CD14-positive monocyte (primary cell): Measurements from ENCODE around the gene MED12L. TPM values are rescaled to one million over a fixed set of nuclear protein-coding genes. Genes with fewer than 3 reads are reported as not detected.

Source experiments
- DNase-seq, 3 donors: peaks; one replicate each; pipeline ENCODE4 v3.0.0-alpha.2; 2011 to 2022
- H2AFZ ChIP-seq: 2 replicates; pipeline ENCODE4 v1.6.0; 2012; ENCODE audit warnings: mild to moderate bottlenecking, low read depth, low read length, inconsistent platforms; ENCODE audit not compliant: insufficient read depth, poor library complexity, severe bottlenecking
- H3K27ac ChIP-seq, 2 donors: 1 replicate in 1 of 2; 2 replicates in 1 of 2; pipeline ENCODE4 v1.5.1; 2012 to 2013; ENCODE audit warnings: low read length in 2 of 2, control low read depth in 1 of 2, inconsistent platforms in 1 of 2, low read depth in 1 of 2, mild to moderate bottlenecking in 1 of 2
- H3K27me3 ChIP-seq, 2 donors: one replicate each; pipeline versions ENCODE4 v1.6.0 to v1.6.1; 2011 to 2013; ENCODE audit warnings: low read length in 2 of 2; ENCODE audit not compliant: control insufficient read depth in 2 of 2, insufficient read depth in 2 of 2
- H3K36me3 ChIP-seq, 2 donors: replicated peaks in 1 of 2; 1 replicate in 1 of 2; 2 replicates in 1 of 2; pipeline versions ENCODE4 v1.5.1 to v1.6.1; 2012 to 2013; ENCODE audit warnings: low read length in 2 of 2, control low read depth in 1 of 2, inconsistent platforms in 1 of 2, mild to moderate bottlenecking in 1 of 2; ENCODE audit not compliant: insufficient read depth in 2 of 2, control insufficient read depth in 1 of 2
- H3K4me1 ChIP-seq, 2 donors: 1 replicate in 1 of 2; 2 replicates in 1 of 2; pipeline versions ENCODE4 v1.5.1 to v1.6.1; 2012 to 2013; ENCODE audit warnings: low read length in 2 of 2, control low read depth in 1 of 2, inconsistent platforms in 1 of 2, mild to moderate bottlenecking in 1 of 2, moderate library complexity in 1 of 2; ENCODE audit not compliant: insufficient read depth in 2 of 2, control insufficient read depth in 1 of 2
- H3K4me2 ChIP-seq: replicated peaks from 2 replicates; pipeline ENCODE3; 2012; ENCODE audit warnings: low read length, moderate library complexity, mild to moderate bottlenecking; ENCODE audit not compliant: poor library complexity, severe bottlenecking; ENCODE audit errors: extremely low read depth
- H3K4me3 ChIP-seq, 3 experiments: fragments of 200-600 bp in 1 of 3; sonication (generic) in 1 of 3; replicated peaks in 1 of 3; 1 replicate in 2 of 3; 2 replicates in 1 of 3; pipeline ENCODE4 v1.5.1; 2011 to 2013; ENCODE audit warnings: low read length in 3 of 3, mild to moderate bottlenecking in 3 of 3, control low read depth in 2 of 3, low read depth in 2 of 3, inconsistent platforms in 1 of 3, moderate library complexity in 1 of 3
- H3K79me2 ChIP-seq: 2 replicates; pipeline ENCODE4 v1.6.0; 2012; ENCODE audit warnings: mild to moderate bottlenecking, control low read depth, inconsistent platforms, low read length, moderate library complexity; ENCODE audit not compliant: insufficient read depth
- H3K9ac ChIP-seq: 2 replicates; pipeline ENCODE4 v1.6.0; 2017; ENCODE audit warnings: low read length, mild to moderate bottlenecking; ENCODE audit not compliant: insufficient read depth, poor library complexity, severe bottlenecking
- H3K9me3 ChIP-seq, 2 donors: replicated peaks in 1 of 2; 1 replicate in 1 of 2; 2 replicates in 1 of 2; pipeline versions ENCODE4 v1.5.1 to v1.6.1; 2012 to 2013; ENCODE audit warnings: low read length in 2 of 2, control low read depth in 1 of 2; ENCODE audit not compliant: control insufficient read depth in 1 of 2, insufficient read depth in 1 of 2
- H4K20me1 ChIP-seq: 2 replicates; pipeline ENCODE4 v1.6.0; 2012; ENCODE audit warnings: mild to moderate bottlenecking, low read length, control low read depth, moderate library complexity; ENCODE audit not compliant: insufficient read depth
- H3K27ac Mint-ChIP-seq, 7 donors: one replicate each; pipeline ENCODE4 v1.8.0; 2020; ENCODE audit warnings: mild to moderate bottlenecking in 7 of 7, mixed read lengths in 7 of 7, moderate library complexity in 6 of 7, inconsistent platforms in 2 of 7
- H3K27me3 Mint-ChIP-seq, 3 donors: one replicate each; pipeline ENCODE4 v1.8.0; 2021 to 2022; ENCODE audit warnings: low read depth in 3 of 3, mild to moderate bottlenecking in 3 of 3, mixed read lengths in 3 of 3, moderate library complexity in 3 of 3, inconsistent platforms in 1 of 3
- H3K36me3 Mint-ChIP-seq, 2 donors: one replicate each; pipeline ENCODE4 v1.8.0; 2020; ENCODE audit warnings: mixed read lengths in 2 of 2, inconsistent platforms in 1 of 2, mild to moderate bottlenecking in 1 of 2
- H3K4me1 Mint-ChIP-seq: one replicate; pipeline ENCODE4 v1.8.0; 2020; ENCODE audit warnings: mild to moderate bottlenecking, mixed read lengths
- H3K4me3 Mint-ChIP-seq, 2 donors: one replicate each; pipeline ENCODE4 v1.8.0; 2020; ENCODE audit warnings: mild to moderate bottlenecking in 2 of 2, mixed read lengths in 2 of 2, moderate library complexity in 1 of 2
- H3K9me3 Mint-ChIP-seq, 7 donors: one replicate each; pipeline ENCODE4 v1.8.0; 2020 to 2022; ENCODE audit warnings: mixed read lengths in 7 of 7, mild to moderate bottlenecking in 6 of 7, moderate library complexity in 6 of 7, inconsistent platforms in 2 of 7
- CTCF ChIP-seq: fragments of 200-600 bp; IDR thresholded peaks from one replicate; pipeline ENCODE4 v1.8.0; 2022; ENCODE audit warnings: antibody characterized with exemption, mild to moderate bottlenecking
- WGBS: methylation state at CpG from one replicate; pipeline ENCODE4 v1.1.5; 2013; ENCODE audit warnings: missing lambda C conversion rate; ENCODE audit not compliant: insufficient coverage; 5-methylcytosine and 5-hydroxymethylcytosine counted together
- intact Hi-C, 2 donors: fragments of 100-400 bp; cut with micrococcal nuclease; formaldehyde crosslinking; loops; one replicate each; pipeline versions ENCODE4 v1.15.0 to v1.15.1; 2023
- polyA plus RNA-seq, 3 donors: library from polyadenylated mRNA; depleted of rRNA in 1 of 3; unstranded in 2 of 3; stranded (reverse) in 1 of 3; fragments of 300-500 nt in 2 of 3; fragments of >200 nt in 1 of 3; fragmentation: Illumina TruSeq in 2 of 3; gene quantifications; 1 replicate in 2 of 3; 2 replicates in 1 of 3; pipeline ENCODE4 v1.2.3, GENCODE V29; 2012 to 2021

Gene MED12L
- polyA plus RNA-seq, 3 donors: 0.12 to 0.29 TPM; not detected in 1

GRCh38 chr3:151456065-151456464 lies 370.6 kb downstream of the MED12L start:
- no CpG with 5 or more reads among the region's 3 CpGs for WGBS
- Mint-ChIP-seq H3K4me3 (no peak overlapping the region), H3K27ac (no peak overlapping the region), H3K36me3 (peaks cover 0 to 2% of the 10 kb centered on the region in 2 donors), H3K27me3 (peaks cover 17 to 19% (median 19%) of the 10 kb centered on the region in 3 donors), H3K9me3 (no peaks in the 10 kb centered on the region), H3K4me1 (peaks cover 7% of the 10 kb centered on the region)
- H3K4me1 ChIP-seq: peaks cover 0 to 3% of the 10 kb centered on the region in 2 donors
- TF ChIP-seq CTCF: no peak
- H3K4me2 ChIP-seq: no peak overlapping the region
- peaks cover 6 to 16% of the 10 kb centered on the region in 2 donors for H3K27me3 ChIP-seq
- no peaks in the 10 kb centered on the region for H3K36me3 ChIP-seq
- DNase-seq: no peak
- no peak overlapping the region for H3K27ac ChIP-seq
- intact Hi-C loops: no loop called here
- no peak overlapping the region for H3K9ac ChIP-seq
- no peaks in the 10 kb centered on the region for H4K20me1 ChIP-seq
- no peak overlapping the region for H3K4me3 ChIP-seq
- H3K9me3 ChIP-seq: no peaks in the 10 kb centered on the region
- no peak overlapping the region for H2AFZ ChIP-seq
- no peaks in the 10 kb centered on the region for H3K79me2 ChIP-seq

GRCh38 chr3:151459358-151459757 lies 373.9 kb downstream of the MED12L start:
- Histone ChIP-seq H3K4me3 (no peak overlapping the region), H3K79me2 (no peaks in the 10 kb centered on the region), H3K9ac (no peak overlapping the region), H3K27me3 (peaks cover 17 to 30% of the 10 kb centered on the region in 2 donors), H3K4me1 (peaks cover 0 to 4% of the 10 kb centered on the region in 2 donors), H4K20me1 (no peaks in the 10 kb centered on the region), H3K27ac (no peak overlapping the region), H3K36me3 (no peaks in the 10 kb centered on the region), H3K9me3 (no peaks in the 10 kb centered on the region), H2AFZ (no peak overlapping the region), H3K4me2 (no peak overlapping the region)
- WGBS: no CpG with 5 or more reads among the region's 3 CpGs
- no peak overlapping the region for H3K27ac Mint-ChIP-seq
- no peaks in the 10 kb centered on the region for H3K9me3 Mint-ChIP-seq
- peaks cover 8% of the 10 kb centered on the region for H3K4me1 Mint-ChIP-seq
- peak overlapping the region in 1 of 2 donors; percentile 42 for H3K4me3 Mint-ChIP-seq
- peaks cover 0 to 2% of the 10 kb centered on the region in 2 donors for H3K36me3 Mint-ChIP-seq
- no peak for DNase-seq
- peaks cover 24 to 30% (median 26%) of the 10 kb centered on the region in 3 donors for H3K27me3 Mint-ChIP-seq
- intact Hi-C loops: no loop called here
- TF ChIP-seq CTCF: no peak
